ENCODE results near the gene ZNF865. TPM values are rescaled to one million over a fixed set of nuclear protein-coding genes. Genes with fewer than 3 reads are reported as not detected.

Gene ZNF865
- total RNA-seq, 4 donors from 2014 or later = 7.5 to 15.4 (median 10.2) TPM

DNA sequence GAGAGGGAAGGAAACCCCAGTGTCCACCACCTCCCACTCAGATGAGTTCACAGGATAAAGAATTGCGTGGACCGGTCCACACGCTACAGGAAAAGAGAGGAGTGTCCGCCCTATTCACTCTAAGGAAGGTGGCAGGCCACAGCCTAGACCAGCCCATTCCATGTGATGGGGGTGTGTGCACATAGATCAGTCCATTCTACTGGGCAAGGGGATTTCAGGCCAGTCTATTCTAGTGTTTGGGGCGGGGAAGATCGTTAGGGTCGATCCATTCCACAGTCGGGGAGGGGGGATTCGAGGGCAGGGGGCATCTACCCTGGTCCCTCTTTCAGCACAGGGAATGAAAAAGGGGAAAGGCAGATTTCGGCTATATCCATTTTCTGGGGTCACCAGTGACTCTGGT, 13.9 kb upstream of the ZNF865 start:
- TF ChIP-seq, protein P1, sequence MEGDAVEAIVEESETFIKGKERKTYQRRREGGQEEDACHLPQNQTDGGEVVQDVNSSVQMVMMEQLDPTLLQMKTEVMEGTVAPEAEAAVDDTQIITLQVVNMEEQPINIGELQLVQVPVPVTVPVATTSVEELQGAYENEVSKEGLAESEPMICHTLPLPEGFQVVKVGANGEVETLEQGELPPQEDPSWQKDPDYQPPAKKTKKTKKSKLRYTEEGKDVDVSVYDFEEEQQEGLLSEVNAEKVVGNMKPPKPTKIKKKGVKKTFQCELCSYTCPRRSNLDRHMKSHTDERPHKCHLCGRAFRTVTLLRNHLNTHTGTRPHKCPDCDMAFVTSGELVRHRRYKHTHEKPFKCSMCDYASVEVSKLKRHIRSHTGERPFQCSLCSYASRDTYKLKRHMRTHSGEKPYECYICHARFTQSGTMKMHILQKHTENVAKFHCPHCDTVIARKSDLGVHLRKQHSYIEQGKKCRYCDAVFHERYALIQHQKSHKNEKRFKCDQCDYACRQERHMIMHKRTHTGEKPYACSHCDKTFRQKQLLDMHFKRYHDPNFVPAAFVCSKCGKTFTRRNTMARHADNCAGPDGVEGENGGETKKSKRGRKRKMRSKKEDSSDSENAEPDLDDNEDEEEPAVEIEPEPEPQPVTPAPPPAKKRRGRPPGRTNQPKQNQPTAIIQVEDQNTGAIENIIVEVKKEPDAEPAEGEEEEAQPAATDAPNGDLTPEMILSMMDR (IDR thresholded peaks at IDR 0.05) = no peak
- TF ChIP-seq POLR2A (IDR thresholded peaks at IDR 0.05; ENCODE audit: low read depth) (no peak), POLR2AphosphoS5 (IDR thresholded peaks at IDR 0.05) (no peak), EP300 (IDR thresholded peaks at IDR 0.05) (no peak)
- H3K36me3 ChIP-seq = peaks cover 6 to 47% (median 39%) of the 10 kb centered on the region in 4 donors
- H3K27ac ChIP-seq (replicated peaks in 1 of 4) = no peak overlapping the region
- WGBS = 84% methylated on average over 10 of the region's 10 CpGs
- intact Hi-C loops (cut with DNase I) = no loop called here
- no peak overlapping the region for H3K4me3 ChIP-seq
- H3K27me3 ChIP-seq = peaks cover 0 to 4% (median 0%) of the 10 kb centered on the region in 4 donors
- H3K9me3 ChIP-seq = no peaks in the 10 kb centered on the region
- peaks cover 6 to 15% (median 13%) of the 10 kb centered on the region in 4 donors for H3K4me1 ChIP-seq
- no peak for DNase-seq (ENCODE audit: extremely low spot score)

DNA sequence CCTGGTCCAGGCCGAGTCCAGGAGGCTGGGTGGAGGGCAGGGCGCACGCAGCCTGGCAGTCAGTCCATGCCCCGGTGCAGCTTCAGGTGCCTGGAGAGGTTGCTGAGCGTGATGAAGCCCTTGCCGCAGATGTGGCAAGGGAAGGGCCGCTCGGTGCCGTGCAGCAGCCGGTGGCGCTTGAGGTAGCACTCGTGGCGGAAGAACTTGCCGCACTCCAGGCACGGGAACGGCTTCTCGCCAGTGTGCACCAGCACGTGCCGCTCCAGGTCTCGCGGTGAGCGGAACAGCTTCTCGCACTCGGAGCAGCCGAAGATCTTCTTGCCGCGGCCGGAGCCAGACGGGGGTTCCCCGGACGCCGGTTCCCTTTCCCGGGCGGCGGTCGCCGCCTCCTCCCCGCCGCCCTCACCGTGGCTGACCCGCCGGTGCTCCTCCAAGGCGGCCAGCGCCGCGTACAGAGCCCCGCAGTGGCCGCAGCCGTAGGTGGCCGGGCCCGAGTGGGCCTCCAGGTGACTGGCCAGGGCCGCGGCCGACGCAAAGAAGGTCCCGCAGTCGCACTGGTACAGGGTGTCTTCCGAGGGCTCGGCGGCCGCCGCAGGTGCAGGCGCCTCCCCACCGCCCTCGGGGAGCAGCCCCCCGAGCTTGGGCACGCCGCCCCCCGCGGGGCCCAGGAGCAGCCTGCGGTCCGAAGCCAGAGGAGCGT, 12.9 kb upstream of the ZNF865 start:
- peaks cover 0 to 5% (median 3%) of the 10 kb centered on the region in 4 donors for H3K4me1 ChIP-seq
- H3K36me3 ChIP-seq = peaks cover 9 to 57% (median 47%) of the 10 kb centered on the region in 4 donors
- DNase-seq (ENCODE audit: extremely low spot score) = no peak
- no peak overlapping the region for H3K27ac ChIP-seq (replicated peaks in 1 of 4)
- H3K9me3 ChIP-seq = no peaks in the 10 kb centered on the region
- H3K27me3 ChIP-seq = peaks cover 0 to 4% (median 0%) of the 10 kb centered on the region in 4 donors
- H3K4me3 ChIP-seq = no peak overlapping the region
- WGBS = 91% methylated on average over 17 of the region's 73 CpGs
- intact Hi-C loops (cut with DNase I) = no loop called here
- TF ChIP-seq, protein P1 (IDR thresholded peaks at IDR 0.05) = no peak
- no peak for TF ChIP-seq POLR2A (IDR thresholded peaks at IDR 0.05; ENCODE audit: low read depth)
- TF ChIP-seq EP300 (IDR thresholded peaks at IDR 0.05) = no peak
- no peak for TF ChIP-seq POLR2AphosphoS5 (IDR thresholded peaks at IDR 0.05)

DNA sequence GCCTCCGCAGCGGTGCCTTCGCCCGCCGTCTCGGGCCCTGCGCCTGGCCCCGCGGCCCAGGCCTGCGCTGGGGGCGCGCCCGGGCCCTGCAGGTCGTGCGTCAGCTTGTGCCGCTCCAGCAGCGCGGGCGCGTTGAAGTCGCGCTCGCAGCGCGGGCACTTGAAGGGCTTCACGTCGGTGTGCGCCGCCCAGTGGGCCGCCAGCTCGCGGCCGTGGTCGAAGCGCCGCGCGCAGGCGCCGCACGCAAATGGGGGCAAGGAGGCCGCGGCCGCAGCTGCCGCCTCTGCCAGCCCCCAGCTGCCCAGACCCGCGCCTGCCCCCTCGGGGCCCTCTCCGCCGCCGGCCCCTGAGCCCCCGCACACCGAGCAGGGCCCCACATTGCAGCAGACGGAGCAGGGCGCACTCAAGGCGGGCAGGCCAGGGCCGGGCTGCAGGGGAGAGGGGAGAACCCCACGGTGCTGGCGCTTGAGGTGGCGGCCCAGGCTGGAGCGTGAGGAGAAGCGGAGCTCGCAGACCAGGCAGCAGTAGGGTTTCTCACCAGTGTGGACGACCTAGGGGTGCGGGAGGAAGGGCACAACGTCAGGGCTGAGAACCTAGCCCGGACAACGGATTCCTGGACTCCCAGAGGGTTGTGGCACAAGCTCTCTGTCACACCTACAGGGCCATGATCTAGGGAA, 12.2 kb upstream of the ZNF865 start:
- TF ChIP-seq, protein P1 (IDR thresholded peaks at IDR 0.05) = no peak
- TF ChIP-seq EP300 (IDR thresholded peaks at IDR 0.05) = no peak
- TF ChIP-seq POLR2A (IDR thresholded peaks at IDR 0.05; ENCODE audit: low read depth) = no peak
- TF ChIP-seq POLR2AphosphoS5 (IDR thresholded peaks at IDR 0.05) = no peak
- intact Hi-C loops (cut with DNase I) = no loop called here
- peaks cover 0 to 2% (median under 1%) of the 10 kb centered on the region in 4 donors for H3K4me1 ChIP-seq
- DNase-seq (ENCODE audit: extremely low spot score) = no peak
- no peak overlapping the region for H3K27ac ChIP-seq (replicated peaks in 1 of 4)
- H3K36me3 ChIP-seq = peaks cover 9 to 59% (median 49%) of the 10 kb centered on the region in 4 donors
- H3K9me3 ChIP-seq = no peaks in the 10 kb centered on the region
- H3K4me3 ChIP-seq = no peak overlapping the region
- WGBS = 78% methylated on average over 27 of the region's 68 CpGs
- peaks cover 0 to 4% (median 0%) of the 10 kb centered on the region in 4 donors for H3K27me3 ChIP-seq

DNA sequence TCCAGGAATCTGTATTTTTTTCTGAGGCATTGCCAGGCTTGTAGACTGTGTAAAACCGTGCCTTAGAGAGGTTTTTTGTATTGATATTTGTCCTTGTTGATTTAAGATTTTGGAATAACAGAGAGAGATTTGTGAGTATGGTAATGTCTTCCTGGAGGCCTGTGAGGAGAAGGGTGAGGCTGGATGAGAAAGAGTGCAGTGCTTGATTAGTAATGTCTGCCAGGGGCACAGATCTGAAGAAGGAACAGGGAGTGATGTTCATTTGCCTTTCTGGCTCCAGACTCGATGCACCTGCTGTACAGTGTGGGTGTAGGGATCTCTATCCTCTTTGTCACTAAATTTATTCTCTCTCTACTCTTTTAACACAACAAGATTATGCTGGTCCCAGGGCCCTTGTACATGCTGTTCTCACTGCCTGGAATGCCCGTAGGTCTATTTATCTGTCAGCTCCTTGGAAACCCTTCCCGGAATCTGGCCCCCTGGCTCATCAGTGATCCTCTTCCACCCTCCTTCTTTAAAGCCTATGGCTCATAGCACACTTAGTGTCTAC, 10.4 kb upstream of the ZNF865 start:
- peaks cover 9 to 59% (median 49%) of the 10 kb centered on the region in 4 donors for H3K36me3 ChIP-seq
- 81% methylated on average over 4 of the region's 4 CpGs for WGBS
- H3K27me3 ChIP-seq = peaks cover 0 to 4% (median 0%) of the 10 kb centered on the region in 4 donors
- H3K9me3 ChIP-seq = no peaks in the 10 kb centered on the region
- intact Hi-C loops (cut with DNase I) = no loop called here
- no peak for DNase-seq (ENCODE audit: extremely low spot score)
- H3K4me1 ChIP-seq = peaks cover 0 to 10% (median 6%) of the 10 kb centered on the region in 4 donors
- no peak overlapping the region for H3K4me3 ChIP-seq
- no peak overlapping the region for H3K27ac ChIP-seq (replicated peaks in 1 of 4)
- TF ChIP-seq, protein P1 (IDR thresholded peaks at IDR 0.05) = no peak
- TF ChIP-seq EP300 (IDR thresholded peaks at IDR 0.05) = no peak
- no peak for TF ChIP-seq POLR2A (IDR thresholded peaks at IDR 0.05; ENCODE audit: low read depth)
- TF ChIP-seq POLR2AphosphoS5 (IDR thresholded peaks at IDR 0.05) = no peak
